Liver (tissue), 3 donors: ENCODE measurements around the gene PTRHD1.

Experiments used
- RAD21 ChIP-seq, 2 donors: IDR thresholded peaks; 2 replicates each; pipeline ENCODE4 v1.6.1; 2016; ENCODE audit warnings: antibody characterized with exemption in 2 of 2, mild to moderate bottlenecking in 2 of 2
- TAF1 ChIP-seq: conservative IDR thresholded peaks from 2 replicates; pipeline ENCODE4 v1.6.1; 2016; ENCODE audit warnings: antibody characterized with exemption, mild to moderate bottlenecking
- TF ChIP-seq, protein P1 (sequence below): IDR thresholded peaks from 2 replicates; pipeline ENCODE4 v1.6.1; 2016; ENCODE audit warnings: antibody characterized with exemption, mild to moderate bottlenecking
- TF ChIP-seq, protein P2 (sequence below): fragments of 150-350 bp; IDR thresholded peaks from 2 replicates; pipeline ENCODE4 v1.5.1; 2017; ENCODE audit warnings: improper control_type of control experiment, low read depth, low read length; ENCODE audit not compliant: missing input control
- TF ChIP-seq, protein P3 (sequence below): IDR thresholded peaks from 2 replicates; pipeline ENCODE4 v1.6.1; 2016; ENCODE audit warnings: antibody characterized with exemption
- donor health status: healthy.
- donor health status: healthy.

DNA sequence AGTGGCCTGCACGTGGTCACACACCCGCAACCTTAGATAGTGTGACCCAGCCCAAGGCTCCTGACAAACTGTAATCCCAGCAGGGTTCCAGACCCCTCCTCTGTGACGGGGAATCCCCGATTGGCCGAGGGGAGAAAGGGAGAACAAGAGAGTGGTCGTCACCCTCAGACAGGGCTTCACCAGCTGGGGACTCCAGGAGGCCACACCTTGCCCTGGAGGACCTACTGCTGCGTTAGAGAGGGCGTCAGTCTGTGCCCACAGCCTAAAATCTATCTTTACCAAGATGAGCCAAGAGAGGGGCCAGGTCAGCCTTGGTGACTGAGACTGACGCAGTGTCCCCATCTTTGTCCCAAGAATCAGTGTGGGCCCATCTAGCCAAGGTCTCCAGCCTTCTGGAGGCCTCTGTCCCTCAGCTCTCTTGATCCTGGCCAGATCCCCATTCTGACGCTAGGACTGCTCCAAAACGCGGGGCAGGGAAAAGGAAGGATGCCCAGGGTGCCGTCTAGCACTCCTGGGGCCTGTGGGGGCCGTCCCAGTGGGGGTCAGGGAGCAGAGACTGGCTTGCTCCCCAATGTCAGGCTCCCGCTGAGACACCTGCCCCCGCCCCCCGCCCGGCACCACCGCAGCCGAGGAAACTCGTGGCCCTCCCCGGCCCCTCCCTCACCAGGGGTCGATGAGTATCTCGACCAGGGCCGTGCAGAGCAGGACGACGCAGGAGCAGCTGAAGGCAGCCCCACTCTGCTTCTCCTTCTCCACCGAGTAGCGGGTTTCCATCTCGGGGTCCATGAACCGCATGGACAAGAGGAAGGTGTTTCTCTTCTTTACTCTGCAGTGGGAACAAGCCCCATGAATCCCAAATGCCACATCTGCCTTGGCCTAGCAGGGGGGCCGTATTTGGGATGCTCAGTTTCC is 40.9 kb upstream of the PTRHD1 start:
- no peak for TF ChIP-seq TAF1
- TF ChIP-seq, protein P1, sequence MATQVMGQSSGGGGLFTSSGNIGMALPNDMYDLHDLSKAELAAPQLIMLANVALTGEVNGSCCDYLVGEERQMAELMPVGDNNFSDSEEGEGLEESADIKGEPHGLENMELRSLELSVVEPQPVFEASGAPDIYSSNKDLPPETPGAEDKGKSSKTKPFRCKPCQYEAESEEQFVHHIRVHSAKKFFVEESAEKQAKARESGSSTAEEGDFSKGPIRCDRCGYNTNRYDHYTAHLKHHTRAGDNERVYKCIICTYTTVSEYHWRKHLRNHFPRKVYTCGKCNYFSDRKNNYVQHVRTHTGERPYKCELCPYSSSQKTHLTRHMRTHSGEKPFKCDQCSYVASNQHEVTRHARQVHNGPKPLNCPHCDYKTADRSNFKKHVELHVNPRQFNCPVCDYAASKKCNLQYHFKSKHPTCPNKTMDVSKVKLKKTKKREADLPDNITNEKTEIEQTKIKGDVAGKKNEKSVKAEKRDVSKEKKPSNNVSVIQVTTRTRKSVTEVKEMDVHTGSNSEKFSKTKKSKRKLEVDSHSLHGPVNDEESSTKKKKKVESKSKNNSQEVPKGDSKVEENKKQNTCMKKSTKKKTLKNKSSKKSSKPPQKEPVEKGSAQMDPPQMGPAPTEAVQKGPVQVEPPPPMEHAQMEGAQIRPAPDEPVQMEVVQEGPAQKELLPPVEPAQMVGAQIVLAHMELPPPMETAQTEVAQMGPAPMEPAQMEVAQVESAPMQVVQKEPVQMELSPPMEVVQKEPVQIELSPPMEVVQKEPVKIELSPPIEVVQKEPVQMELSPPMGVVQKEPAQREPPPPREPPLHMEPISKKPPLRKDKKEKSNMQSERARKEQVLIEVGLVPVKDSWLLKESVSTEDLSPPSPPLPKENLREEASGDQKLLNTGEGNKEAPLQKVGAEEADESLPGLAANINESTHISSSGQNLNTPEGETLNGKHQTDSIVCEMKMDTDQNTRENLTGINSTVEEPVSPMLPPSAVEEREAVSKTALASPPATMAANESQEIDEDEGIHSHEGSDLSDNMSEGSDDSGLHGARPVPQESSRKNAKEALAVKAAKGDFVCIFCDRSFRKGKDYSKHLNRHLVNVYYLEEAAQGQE = no peak
- TF ChIP-seq, protein P2, sequence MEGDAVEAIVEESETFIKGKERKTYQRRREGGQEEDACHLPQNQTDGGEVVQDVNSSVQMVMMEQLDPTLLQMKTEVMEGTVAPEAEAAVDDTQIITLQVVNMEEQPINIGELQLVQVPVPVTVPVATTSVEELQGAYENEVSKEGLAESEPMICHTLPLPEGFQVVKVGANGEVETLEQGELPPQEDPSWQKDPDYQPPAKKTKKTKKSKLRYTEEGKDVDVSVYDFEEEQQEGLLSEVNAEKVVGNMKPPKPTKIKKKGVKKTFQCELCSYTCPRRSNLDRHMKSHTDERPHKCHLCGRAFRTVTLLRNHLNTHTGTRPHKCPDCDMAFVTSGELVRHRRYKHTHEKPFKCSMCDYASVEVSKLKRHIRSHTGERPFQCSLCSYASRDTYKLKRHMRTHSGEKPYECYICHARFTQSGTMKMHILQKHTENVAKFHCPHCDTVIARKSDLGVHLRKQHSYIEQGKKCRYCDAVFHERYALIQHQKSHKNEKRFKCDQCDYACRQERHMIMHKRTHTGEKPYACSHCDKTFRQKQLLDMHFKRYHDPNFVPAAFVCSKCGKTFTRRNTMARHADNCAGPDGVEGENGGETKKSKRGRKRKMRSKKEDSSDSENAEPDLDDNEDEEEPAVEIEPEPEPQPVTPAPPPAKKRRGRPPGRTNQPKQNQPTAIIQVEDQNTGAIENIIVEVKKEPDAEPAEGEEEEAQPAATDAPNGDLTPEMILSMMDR = no peak
- TF ChIP-seq, protein P3, sequence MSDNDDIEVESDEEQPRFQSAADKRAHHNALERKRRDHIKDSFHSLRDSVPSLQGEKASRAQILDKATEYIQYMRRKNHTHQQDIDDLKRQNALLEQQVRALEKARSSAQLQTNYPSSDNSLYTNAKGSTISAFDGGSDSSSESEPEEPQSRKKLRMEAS = no peak
- no peak for TF ChIP-seq RAD21 (IDR thresholded peaks at IDR 0.05)
